NCI-H2227 treated with DMSO at 0.1 percent for 48 hours (cell line): ENCODE data around the gene SNRNP27.
"Not testable (repeated sequence)": the region's sequence is repeated elsewhere in the genome, so short reads cannot be mapped to it uniquely, and the experiment has no call there.

Source experiments
- DNase-seq: peaks from one replicate; lab custom pipeline; 2025; lab: John Stamatoyannopoulos, UW

SNRNP27 gene

GRCh38 chr2:69893684-69894551 is at the start of gene SNRNP27:
SNRNP27 (plus strand) TSS chr2:69893956; CDS start chr2:69893985, 29 bp downstream.
- DNase-seq, result peak; percentile 90

- DNase-seq, result no peak
These were observed 49.8 kb upstream of the SNRNP27 start for GRCh38 chr2:69843993-69844392.

GRCh38 chr2:69844560-69844959 is 49.2 kb upstream of the SNRNP27 start:
- DNase-seq, result no peak

GRCh38 chr2:69846182-69847067 is 47.3 kb upstream of the SNRNP27 start:
- DNase-seq, result no peak

GRCh38 chr2:69847068-69847828 is 46.5 kb upstream of the SNRNP27 start:
- DNase-seq, result no peak

GRCh38 chr2:69848186-69848790 is 45.5 kb upstream of the SNRNP27 start:
- no peak for DNase-seq

DNA sequence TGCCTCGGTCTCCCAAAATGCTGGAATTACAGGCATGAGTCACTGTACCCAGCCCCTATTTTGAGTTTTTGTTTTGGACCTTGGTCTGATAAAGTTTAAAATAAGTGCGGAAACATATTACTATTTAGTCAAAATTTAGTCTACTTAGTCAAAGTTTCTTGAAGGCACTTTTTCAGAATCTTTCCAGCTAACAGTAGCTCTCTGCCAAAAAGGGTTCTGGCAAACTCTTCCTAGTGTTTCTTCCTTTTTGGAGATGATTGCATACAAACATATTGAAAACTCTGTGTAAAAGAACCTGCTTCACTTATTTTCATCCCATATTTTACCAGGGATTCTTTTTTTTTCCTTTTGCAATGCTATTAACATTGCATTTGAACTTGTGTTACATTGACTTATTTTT is 35.5 kb upstream of the SNRNP27 start:
- no peak for DNase-seq

- no peak for DNase-seq
These were observed 30.5 kb upstream of the SNRNP27 start for GRCh38 chr2:69863298-69863697.

DNA sequence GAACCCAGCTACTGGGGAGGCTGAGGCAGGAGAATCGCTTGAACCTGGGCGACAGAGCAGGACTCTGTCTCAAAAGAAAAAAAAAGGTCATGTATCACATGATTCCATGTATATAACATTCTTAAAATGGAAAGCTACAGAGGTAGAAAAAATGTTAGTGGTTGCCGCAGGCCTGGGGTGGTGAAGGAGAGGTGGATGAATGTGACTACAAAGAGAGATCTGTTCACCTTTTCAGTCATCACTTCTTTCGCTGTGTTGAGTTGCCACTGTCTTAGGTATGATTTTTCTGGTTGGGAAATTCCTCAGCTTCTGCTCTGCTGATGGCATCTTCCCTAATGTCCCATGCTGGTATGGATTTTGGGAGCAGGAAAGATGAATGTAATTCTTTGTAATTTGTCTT is 5.3 kb upstream of the SNRNP27 start:
- no peak for DNase-seq

DNA sequence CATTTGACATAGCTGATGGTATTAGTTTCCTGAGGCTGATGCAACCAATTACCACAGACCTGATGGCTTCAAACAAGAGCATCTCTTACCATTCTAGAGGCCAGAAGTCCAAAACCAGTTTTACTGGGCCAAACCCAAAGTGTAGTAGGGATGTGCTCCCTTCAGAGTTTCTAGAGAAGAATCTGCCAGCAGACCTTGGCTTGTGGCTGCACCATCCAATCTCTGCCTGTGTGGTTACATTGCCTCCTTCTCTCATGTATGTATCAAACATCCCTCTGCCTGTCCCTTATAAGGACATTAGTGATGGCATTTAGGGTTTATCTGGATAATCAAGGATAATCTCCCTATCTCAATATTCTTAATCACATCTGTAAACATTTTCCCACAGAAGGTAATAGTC is 4.5 kb upstream of the SNRNP27 start:
- DNase-seq, result no peak

DNA sequence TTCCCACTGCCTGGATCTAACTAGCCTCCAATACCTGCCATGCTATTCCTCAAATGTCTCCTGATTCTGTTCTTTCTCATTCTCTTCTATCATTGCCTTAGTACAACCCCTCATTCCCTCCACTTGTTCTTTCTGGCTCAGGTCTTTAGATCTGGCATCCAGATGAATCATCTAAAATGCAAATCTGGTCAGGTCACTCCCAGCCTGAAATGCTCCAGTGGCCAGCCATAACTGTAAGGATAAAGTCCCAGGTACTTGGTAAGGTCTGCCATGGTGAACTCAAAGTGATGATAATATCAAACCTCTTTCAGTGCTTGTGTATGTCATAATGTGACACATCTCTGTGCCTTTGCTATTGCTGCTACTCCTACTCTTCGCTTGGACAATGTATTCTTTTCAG is 2.9 kb upstream of the SNRNP27 start:
- DNase-seq, result no peak

GRCh38 chr2:69892838-69893424 is 825 bp upstream of the SNRNP27 start:
- DNase-seq, result not testable (repeated sequence)

DNA sequence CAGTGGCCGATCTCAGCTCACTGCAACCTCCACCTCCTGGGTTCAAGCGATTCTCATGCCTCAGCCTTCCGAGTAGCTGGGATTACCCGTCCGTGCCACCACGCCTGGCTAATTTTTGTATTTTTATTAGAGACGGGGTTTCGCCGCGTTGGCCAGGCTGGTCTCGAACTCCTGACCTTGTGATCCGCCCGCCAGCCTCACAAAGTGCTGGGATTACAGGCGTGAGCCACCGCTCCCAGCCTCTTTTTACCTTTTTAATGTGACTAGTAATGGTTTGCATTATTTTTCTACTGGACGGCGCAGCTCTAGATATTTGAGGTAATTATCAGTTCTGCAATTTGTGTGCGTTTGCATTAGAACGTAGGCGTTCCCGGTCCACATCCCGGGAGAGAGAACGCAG is 981 bp downstream of the SNRNP27 start:
- not testable (repeated sequence) for DNase-seq

- no peak for DNase-seq
These were observed 8.6 kb downstream of the SNRNP27 start for GRCh38 chr2:69902213-69902922.

DNA sequence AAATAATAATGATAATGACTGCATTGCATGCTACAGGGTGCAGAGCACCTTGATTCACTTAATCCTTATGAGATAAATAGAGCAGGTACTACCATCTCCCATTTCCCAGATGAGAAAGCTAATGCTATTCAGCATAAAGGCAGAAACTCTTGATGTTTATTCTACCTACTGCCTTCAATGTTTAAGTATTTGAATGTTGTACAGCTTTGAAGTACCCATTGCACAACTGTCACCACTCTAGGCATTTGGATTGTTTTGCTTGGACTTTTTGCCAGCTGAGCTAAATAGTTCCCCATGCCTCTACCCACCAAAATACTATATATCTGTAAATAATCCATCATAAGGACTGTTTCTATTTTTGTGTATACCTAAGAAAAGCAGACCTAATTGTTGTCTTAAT is 13.5 kb downstream of the SNRNP27 start:
- no peak for DNase-seq

- peak; percentile 41 for DNase-seq
These were observed 18.3 kb downstream of the SNRNP27 start for GRCh38 chr2:69911985-69912563.

GRCh38 chr2:69914164-69914949 is 20.6 kb downstream of the SNRNP27 start:
- peak; percentile 100 for DNase-seq

DNA sequence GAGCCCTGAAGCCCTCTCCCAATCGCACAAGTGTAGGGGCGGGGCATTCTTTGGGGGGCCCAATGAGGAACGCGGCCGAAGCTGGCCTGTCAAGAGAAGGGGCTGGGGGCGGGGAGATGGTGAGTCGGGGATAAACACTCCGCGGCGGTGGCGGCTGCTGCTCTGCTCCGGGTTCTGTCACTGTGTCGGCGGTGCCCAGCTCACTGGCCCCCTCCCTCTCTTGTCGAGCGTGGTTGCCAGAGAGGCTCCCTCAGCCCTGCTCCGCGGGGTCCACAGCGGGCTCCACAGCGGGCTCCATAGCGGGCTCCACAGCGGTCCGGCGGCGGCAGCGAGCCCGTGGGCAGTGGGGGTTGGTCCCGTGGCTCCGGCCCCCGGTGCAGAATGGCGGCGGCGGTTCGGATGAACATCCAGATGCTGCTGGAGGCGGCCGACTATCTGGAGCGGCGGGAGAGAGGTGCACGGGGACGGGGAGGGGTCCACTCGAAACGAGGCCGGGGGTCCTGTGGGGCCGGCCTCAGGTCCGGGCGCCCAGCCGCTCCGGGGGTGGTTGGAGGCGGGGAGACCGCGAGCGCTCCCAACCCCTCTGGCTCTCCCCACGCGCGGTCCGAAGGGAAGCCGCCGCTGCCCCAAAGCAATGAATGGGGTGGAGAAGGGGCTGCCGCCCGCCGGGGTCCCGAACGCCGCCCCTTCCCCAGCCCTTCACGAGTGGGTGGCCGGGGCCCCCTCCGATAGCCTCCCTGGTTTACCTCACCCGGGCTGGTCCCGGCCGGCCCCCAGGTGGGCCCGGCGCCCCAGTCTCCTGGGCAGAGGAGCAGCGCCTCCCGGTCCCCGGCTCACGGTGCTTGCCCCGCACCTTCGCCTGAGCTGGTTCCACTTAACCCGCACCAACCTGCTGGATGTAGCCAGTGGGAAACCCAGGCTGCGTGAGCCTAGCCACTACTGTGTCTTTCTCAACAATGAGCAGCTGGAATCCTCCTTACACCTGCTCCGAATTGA is 21.5 kb downstream of the SNRNP27 start, which contains the start of gene MXD1:
Gene MXD1, plus strand, starts transcription at position 160 of the 996 bp plus-strand sequence. Its CDS starts 222 bp downstream, at position 382.
- DNase-seq, result no peak
